K562 treated with DMSO at 1 percent for 12 hours (cell line): ENCODE data around the gene OR6Q1. TPM values are rescaled to one million over a fixed set of nuclear protein-coding genes. Genes with fewer than 3 reads are reported as not detected.

Experiments
- total RNA-seq: library from RNA; unstranded; fragments of 300-600 nt; gene quantifications from 2 replicates; pipeline ENCODE4 v1.2.3, GENCODE V29; 2022; ENCODE audit not compliant: insufficient read depth

OR6Q1 gene, protein sequence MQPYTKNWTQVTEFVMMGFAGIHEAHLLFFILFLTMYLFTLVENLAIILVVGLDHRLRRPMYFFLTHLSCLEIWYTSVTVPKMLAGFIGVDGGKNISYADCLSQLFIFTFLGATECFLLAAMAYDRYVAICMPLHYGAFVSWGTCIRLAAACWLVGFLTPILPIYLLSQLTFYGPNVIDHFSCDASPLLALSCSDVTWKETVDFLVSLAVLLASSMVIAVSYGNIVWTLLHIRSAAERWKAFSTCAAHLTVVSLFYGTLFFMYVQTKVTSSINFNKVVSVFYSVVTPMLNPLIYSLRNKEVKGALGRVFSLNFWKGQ
- total RNA-seq: not detected in 2 replicates

DNA sequence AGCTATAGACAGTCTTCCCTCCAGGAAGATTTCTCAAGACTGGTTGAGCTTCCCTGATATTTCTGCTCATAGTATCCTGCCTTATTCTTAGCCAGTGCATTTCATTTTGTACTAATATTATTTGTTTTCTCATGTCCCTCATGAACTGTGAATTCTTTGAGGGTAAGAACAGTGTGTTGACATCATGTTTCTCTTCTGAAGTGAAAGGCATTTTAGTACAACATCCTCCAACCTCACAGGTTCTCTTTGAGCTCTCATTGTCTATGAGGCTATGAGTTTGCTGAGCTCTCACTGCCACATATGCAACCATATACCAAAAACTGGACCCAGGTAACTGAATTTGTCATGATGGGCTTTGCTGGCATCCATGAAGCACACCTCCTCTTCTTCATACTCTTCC is at the start of gene OR6Q1:
Gene OR6Q1 (plus strand): TSS at position 301 of the 400 bp plus-strand sequence. CDS start 0 bp downstream, at position 301.

DNA sequence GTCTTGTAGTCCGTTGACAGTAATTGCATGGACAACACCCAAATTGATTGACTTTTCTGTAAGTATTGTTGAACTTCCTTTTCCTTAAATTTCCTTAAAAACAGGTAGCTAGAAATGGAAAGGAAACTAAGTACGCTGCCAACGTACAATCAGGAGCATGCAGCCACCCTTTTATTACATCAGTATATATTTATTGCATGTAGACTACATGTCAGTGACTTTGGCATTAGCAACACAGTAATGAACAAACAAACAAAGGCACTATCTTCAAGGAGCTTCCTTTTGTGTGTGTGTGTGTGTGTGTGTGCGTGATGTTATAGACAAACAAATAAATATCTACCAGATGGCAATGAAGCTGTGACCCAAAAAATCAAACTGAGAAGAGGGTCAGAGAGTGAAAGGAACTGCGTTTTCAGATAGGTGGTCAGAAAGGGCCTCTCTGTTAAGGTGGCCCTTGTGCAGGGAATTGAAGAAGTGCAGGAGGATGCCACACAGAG is 7.3 kb upstream of the OR6Q1 start, which contains the start of gene OR9Q1:
Gene OR9Q1 (plus strand): TSS at position 447 of the 497 bp plus-strand sequence. CDS start 155,564 bp downstream, outside the sequence.

Other genes with a start within 250 kb of the OR6Q1 start
- not detected in 2 replicates for gene OR9Q1, start 7.1 kb upstream of the OR6Q1 start, total RNA-seq
- gene OR9I1, start 94.6 kb downstream of the OR6Q1 start, total RNA-seq: not detected in 2 replicates
- gene OR9Q2, start 158.1 kb downstream of the OR6Q1 start, total RNA-seq: not detected in 2 replicates
- not detected in 2 replicates for gene OR1S2, start 173.2 kb downstream of the OR6Q1 start, total RNA-seq
- gene OR1S1, start 181.8 kb downstream of the OR6Q1 start, total RNA-seq: not detected in 2 replicates
- gene OR10Q1, start 198.0 kb downstream of the OR6Q1 start, total RNA-seq: not detected in 2 replicates
- not detected in 2 replicates for gene OR10W1, start 237.3 kb downstream of the OR6Q1 start, total RNA-seq